IMR-90 (cell line): ENCODE measurements around the gene NEURL1. TPM values are rescaled to one million over a fixed set of nuclear protein-coding genes. Genes with fewer than 3 reads are reported as not detected.

Source experiments
- ATAC-seq: fragments of 200-7000 bp; cut with Tn5 transposase; 2 replicates; pipeline ENCODE4 v1.9.1; 2020; ENCODE audit warnings: low read depth, mild to moderate bottlenecking, moderate library complexity
- BruUV-seq: library from RNA; stranded (reverse); fragments of 400-500 nt; replicated peaks from 2 replicates; lab custom pipeline; 2021; lab: Mats Ljungman, UMichigan
- CTCF ChIA-PET: fragments of 300-600 bp; formaldehyde crosslinking; extraction: SDS; loops from one replicate; lab custom pipeline; 2021; ENCODE audit warnings: antibody characterized with exemption; lab: Yijun Ruan, JAX
- POLR2A ChIA-PET: fragments of 300-600 bp; sonication (Branson Sonifier 250); formaldehyde crosslinking; loops from one replicate; lab custom pipeline; 2022; ENCODE audit warnings: antibody characterized with exemption; ENCODE audit not compliant: unreplicated experiment; lab: Charles Lee
- DNase-seq: peaks from one replicate; pipeline ENCODE4 v3.0.0; 2013
- H2AFZ ChIP-seq: replicated peaks from 2 replicates; pipeline ENCODE3; 2013; ENCODE audit warnings: low read length, mild to moderate bottlenecking; ENCODE audit not compliant: poor library complexity
- H2AK5ac ChIP-seq: 2 replicates; pipeline ENCODE4 v1.6.1; 2013; ENCODE audit warnings: low read depth, low read length, inconsistent platforms
- H2AK9ac ChIP-seq: replicated peaks from 2 replicates; pipeline ENCODE3; 2013; ENCODE audit warnings: mild to moderate bottlenecking, low read depth, low read length, moderate library complexity; ENCODE audit not compliant: poor library complexity
- H2BK120ac ChIP-seq: 2 replicates; pipeline ENCODE4 v1.6.1; 2013; ENCODE audit warnings: low read depth, low read length, inconsistent platforms
- H2BK15ac ChIP-seq: 3 replicates; pipeline ENCODE4 v1.6.1; 2013; ENCODE audit warnings: low read depth, low read length, inconsistent platforms
- H2BK20ac ChIP-seq: 2 replicates; pipeline ENCODE4 v1.6.1; 2013; ENCODE audit warnings: low read depth, mild to moderate bottlenecking, inconsistent platforms, low read length, moderate library complexity
- H2BK5ac ChIP-seq: 2 replicates; pipeline ENCODE4 v1.6.1; 2013; ENCODE audit warnings: mild to moderate bottlenecking, low read depth, low read length, inconsistent platforms; ENCODE audit not compliant: poor library complexity, severe bottlenecking
- H3K14ac ChIP-seq: replicated peaks from 2 replicates; pipeline ENCODE4 v1.6.1; 2013; ENCODE audit warnings: low read depth, low read length, inconsistent platforms
- H3K18ac ChIP-seq: 2 replicates; pipeline ENCODE4 v1.6.1; 2013; ENCODE audit warnings: low read depth, low read length, control low read depth
- H3K23ac ChIP-seq: 2 replicates; pipeline ENCODE4 v1.6.1; 2013; ENCODE audit warnings: low read depth, low read length, inconsistent platforms
- H3K27ac ChIP-seq: 2 replicates; pipeline ENCODE4 v1.5.1; 2013; ENCODE audit warnings: mild to moderate bottlenecking, control low read depth, low read length; ENCODE audit not compliant: insufficient read depth
- H3K27me3 ChIP-seq: 2 replicates; pipeline ENCODE4 v1.6.1; 2013; ENCODE audit warnings: low read length; ENCODE audit not compliant: control insufficient read depth, insufficient read depth
- H3K36me3 ChIP-seq: 2 replicates; pipeline ENCODE4 v1.6.1; 2013; ENCODE audit warnings: low read length, mixed read lengths; ENCODE audit not compliant: control insufficient read depth, insufficient read depth
- H3K4ac ChIP-seq: 2 replicates; pipeline ENCODE4 v1.6.1; 2013; ENCODE audit warnings: low read depth, low read length, inconsistent platforms
- H3K4me1 ChIP-seq: 2 replicates; pipeline ENCODE4 v1.6.1; 2013; ENCODE audit warnings: low read length, mixed read lengths; ENCODE audit not compliant: control insufficient read depth, insufficient read depth
- H3K4me2 ChIP-seq: 2 replicates; pipeline ENCODE4 v1.6.1; 2013; ENCODE audit warnings: low read depth, mild to moderate bottlenecking, control low read depth, low read length, moderate library complexity
- H3K4me3 ChIP-seq: 2 replicates; pipeline ENCODE4 v1.5.1; 2013; ENCODE audit warnings: low read depth, mild to moderate bottlenecking, control low read depth, low read length, moderate library complexity; ENCODE audit not compliant: insufficient read depth
- H3K56ac ChIP-seq: 2 replicates; pipeline ENCODE4 v1.6.1; 2013; ENCODE audit warnings: low read length, inconsistent platforms; ENCODE audit not compliant: insufficient read depth; ENCODE audit errors: extremely low read depth
- H3K79me1 ChIP-seq, 2 experiments: 2 replicates each; pipeline ENCODE4 v1.6.1; 2013; ENCODE audit warnings: low read length in 2 of 2, inconsistent platforms in 1 of 2, low read depth in 1 of 2
- H3K9ac ChIP-seq: 2 replicates; pipeline ENCODE4 v1.6.1; 2013; ENCODE audit warnings: low read depth, low read length, control low read depth
- H3K9me1 ChIP-seq: 2 replicates; pipeline ENCODE4 v1.6.1; 2013; ENCODE audit warnings: low read length, inconsistent platforms; ENCODE audit not compliant: insufficient read depth
- H3K9me3 ChIP-seq: 2 replicates; pipeline ENCODE4 v1.6.1; 2013; ENCODE audit warnings: low read length; ENCODE audit not compliant: control insufficient read depth, insufficient read depth
- H4K20me1 ChIP-seq: 2 replicates; pipeline ENCODE4 v1.6.1; 2013; ENCODE audit warnings: low read length, inconsistent platforms; ENCODE audit not compliant: insufficient read depth
- H4K5ac ChIP-seq: 2 replicates; pipeline ENCODE4 v1.6.1; 2013; ENCODE audit warnings: mild to moderate bottlenecking, low read depth, low read length, control low read depth
- H4K8ac ChIP-seq, 2 experiments: 2 replicates each; pipeline ENCODE4 v1.6.1; 2013; ENCODE audit warnings: low read depth in 2 of 2, low read length in 2 of 2, control low read depth in 1 of 2, inconsistent platforms in 1 of 2
- H4K91ac ChIP-seq: 2 replicates; pipeline ENCODE4 v1.6.1; 2013; ENCODE audit warnings: low read depth, low read length, inconsistent platforms; ENCODE audit not compliant: insufficient read depth
- BHLHE40 ChIP-seq: fragments of 150-350 bp; IDR thresholded peaks from 2 replicates; pipeline ENCODE4 v1.6.1; 2016; ENCODE audit warnings: mild to moderate bottlenecking, low read depth, low read length
- CEBPB ChIP-seq: IDR thresholded peaks from 2 replicates; pipeline ENCODE4 v1.6.1; 2012; ENCODE audit warnings: low read depth, low read length, improper control_type of control experiment
- CHD1 ChIP-seq: IDR thresholded peaks from 2 replicates; pipeline ENCODE4 v1.6.1; 2012; ENCODE audit warnings: low read depth, low read length, improper control_type of control experiment
- FOS ChIP-seq: fragments of 150-350 bp; IDR thresholded peaks from 2 replicates; pipeline ENCODE4 v1.6.1; 2016; ENCODE audit warnings: low read depth, low read length
- MAFK ChIP-seq: IDR thresholded peaks from 2 replicates; pipeline ENCODE4 v1.6.1; 2012; ENCODE audit warnings: low read depth, low read length, improper control_type of control experiment
- MAZ ChIP-seq: IDR thresholded peaks from 2 replicates; pipeline ENCODE4 v1.6.1; 2012; ENCODE audit warnings: low read depth, mild to moderate bottlenecking, low read length, improper control_type of control experiment, moderate library complexity, borderline replicate concordance
- MXI1 ChIP-seq: IDR thresholded peaks from 2 replicates; pipeline ENCODE4 v1.6.1; 2012; ENCODE audit warnings: low read depth, mild to moderate bottlenecking, low read length, moderate library complexity, borderline replicate concordance
- NFE2L2 ChIP-seq: fragments of 150-350 bp; IDR thresholded peaks from 2 replicates; pipeline ENCODE4 v1.6.1; 2016; ENCODE audit warnings: low read depth, mild to moderate bottlenecking, low read length
- POLR2A ChIP-seq: IDR thresholded peaks from 2 replicates; pipeline ENCODE4 v1.6.1; 2012; ENCODE audit warnings: mild to moderate bottlenecking, low read depth, low read length
- RAD21 ChIP-seq: IDR thresholded peaks from 2 replicates; pipeline ENCODE4 v1.6.1; 2012; ENCODE audit warnings: low read length, improper control_type of control experiment
- RCOR1 ChIP-seq: IDR thresholded peaks from 2 replicates; pipeline ENCODE4 v1.6.1; 2012; ENCODE audit warnings: mild to moderate bottlenecking, low read length, improper control_type of control experiment; ENCODE audit not compliant: insufficient replicate concordance
- RFX5 ChIP-seq: IDR thresholded peaks from 2 replicates; pipeline ENCODE4 v1.8.0; 2012; ENCODE audit warnings: low read depth, mild to moderate bottlenecking, low read length, moderate library complexity
- SMC3 ChIP-seq: fragments of 150-350 bp; IDR thresholded peaks from 2 replicates; pipeline ENCODE4 v1.6.1; 2016; ENCODE audit warnings: low read depth, mild to moderate bottlenecking, antibody characterized with exemption, low read length, moderate library complexity
- WGBS, 2 experiments: methylation state at CpG; one replicate each; pipeline versions ENCODE4 v1.1.5 to v1.1.7; 2013; ENCODE audit warnings: missing lambda C conversion rate in 2 of 2; ENCODE audit not compliant: insufficient read length in 1 of 2; ENCODE audit errors: extremely low coverage in 2 of 2; 5-methylcytosine and 5-hydroxymethylcytosine counted together
- dilution Hi-C: fragments of 300-500 bp; cut with HindIII; formaldehyde crosslinking; loops from one replicate; pipeline ENCODE4 v1.14.3; 2018; ENCODE audit warnings: low sequenced_read_pairs; ENCODE audit not compliant: unreplicated experiment
- in situ Hi-C: fragments of 300-500 bp; cut with MboI; formaldehyde crosslinking; loops from 3 replicates; pipeline ENCODE4 v1.14.3; 2019; ENCODE audit warnings: low sequenced_read_pairs, inconsistent platforms, mixed read lengths
- intact Hi-C: fragments of 100-400 bp; cut with micrococcal nuclease; formaldehyde crosslinking; loops from 2 replicates; pipeline ENCODE4 v1.10.0; 2022
- polyA plus RNA-seq, 3 experiments: library from polyadenylated mRNA; depleted of rRNA; stranded (reverse); fragments of >200 nt; gene quantifications; 2 replicates each; pipeline ENCODE4 v1.2.3, GENCODE V29; 2012; ENCODE audit warnings: low replicate concordance in 1 of 3
- total RNA-seq: library from RNA; depleted of rRNA; stranded (reverse); fragments of >200 nt; gene quantifications from 2 replicates; pipeline ENCODE4 v1.2.3, GENCODE V29; 2012
- TF ChIP-seq, protein P1 (sequence below): fragments of 150-350 bp; IDR thresholded peaks from 2 replicates; pipeline ENCODE4 v1.6.1; 2016; ENCODE audit warnings: low read depth, mild to moderate bottlenecking, low read length, moderate library complexity, borderline replicate concordance
- TF ChIP-seq, protein P2 (sequence below): conservative IDR thresholded peaks from 2 replicates; pipeline ENCODE4 v1.5.1; 2012; ENCODE audit warnings: mild to moderate bottlenecking, low read depth, low read length, improper control_type of control experiment
- TF ChIP-seq, protein P3 (sequence below): fragments of 150-350 bp; IDR thresholded peaks from 2 replicates; pipeline ENCODE4 v1.6.1; 2017; ENCODE audit warnings: mild to moderate bottlenecking, antibody characterized with exemption, low read length, low read depth

Gene NEURL1
- total and polyA plus RNA-seq, 2 of the 4 experiments (the other 2 are of a cell fraction), result 0.36 to 0.82 TPM

DNA sequence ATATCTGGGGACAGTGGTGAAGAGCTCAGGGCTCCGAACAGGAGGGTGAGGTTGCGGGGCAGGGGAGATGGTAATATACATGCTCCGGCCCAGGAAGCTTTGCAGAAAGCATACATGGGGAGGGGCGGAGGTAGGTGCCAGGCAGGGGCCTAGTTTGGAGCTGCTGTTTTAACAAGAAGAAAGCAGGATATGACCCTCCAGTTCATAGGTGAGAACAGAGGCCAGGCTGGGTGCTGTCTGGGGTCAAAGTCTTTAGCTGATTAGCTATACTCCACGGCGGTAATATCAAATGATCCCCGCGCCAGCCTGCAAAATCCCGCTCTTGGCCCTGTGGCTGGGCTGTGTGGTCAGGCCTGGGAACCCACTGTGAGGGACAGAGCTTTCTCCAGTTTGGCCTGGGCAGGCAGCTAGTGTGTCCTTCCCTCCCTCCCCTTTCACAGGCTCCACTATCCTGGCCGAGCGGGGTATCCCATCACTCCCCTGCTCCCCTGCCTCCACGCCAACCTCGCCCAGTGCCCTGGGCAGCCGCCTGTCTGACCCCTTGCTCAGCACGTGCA is 95.6 kb downstream of the NEURL1 start:
- Histone ChIP-seq H3K9me3 (peaks cover 2% of the 10 kb centered on the region; the same call in 1 of the 2 replicates), H2BK20ac (no peak overlapping the region), H3K79me1 (no peaks in the 10 kb centered on the region), H3K9ac (no peak overlapping the region), H3K23ac (no peak overlapping the region), H3K36me3 (no peaks in the 10 kb centered on the region), H3K14ac (no peak overlapping the region), H4K20me1 (peaks cover 13% of the 10 kb centered on the region), H4K5ac (no peak overlapping the region), H3K4me3 (no peak overlapping the region), H3K27me3 (peaks cover 14% of the 10 kb centered on the region), H4K91ac (no peak overlapping the region), H3K27ac (no peak overlapping the region), H2BK120ac (no peak overlapping the region), H3K18ac (no peak overlapping the region), H3K4me1 (no peaks in the 10 kb centered on the region), H3K56ac (no peak overlapping the region), H2BK15ac (no peak overlapping the region), H3K9me1 (no peaks in the 10 kb centered on the region), H2AFZ (no peak overlapping the region), H4K8ac (no peak overlapping the region), H2AK5ac (no peak overlapping the region), H2BK5ac (no peak overlapping the region), H3K4me2 (no peak overlapping the region), H3K4ac (no peak overlapping the region), H2AK9ac (no peak overlapping the region)
- dilution Hi-C loops (no loop called here), intact Hi-C loops (no loop called here), in situ Hi-C loops (no loop called here)
- CTCF ChIA-PET, result interaction anchor here (0.9 to 2.2 kb wide), 2 partner anchors 16 to 97 kb away, joined by 3 to 10 read pairs; no protein-coding TSS in a partner anchor
- WGBS, 2 experiments, result 80% methylated on average over 8 of the region's 15 CpGs; no CpG with 5 or more reads in 1 of the 2 experiments
- TF ChIP-seq RCOR1 (no peak), NFE2L2 (no peak), CEBPB (no peak), RAD21 (no peak), MAFK (no peak), RFX5 (no peak), MAZ (no peak), BHLHE40 (no peak), POLR2A (no peak), CHD1 (no peak), SMC3 (no peak), MXI1 (no peak), FOS (no peak)
- TF ChIP-seq, protein P1, sequence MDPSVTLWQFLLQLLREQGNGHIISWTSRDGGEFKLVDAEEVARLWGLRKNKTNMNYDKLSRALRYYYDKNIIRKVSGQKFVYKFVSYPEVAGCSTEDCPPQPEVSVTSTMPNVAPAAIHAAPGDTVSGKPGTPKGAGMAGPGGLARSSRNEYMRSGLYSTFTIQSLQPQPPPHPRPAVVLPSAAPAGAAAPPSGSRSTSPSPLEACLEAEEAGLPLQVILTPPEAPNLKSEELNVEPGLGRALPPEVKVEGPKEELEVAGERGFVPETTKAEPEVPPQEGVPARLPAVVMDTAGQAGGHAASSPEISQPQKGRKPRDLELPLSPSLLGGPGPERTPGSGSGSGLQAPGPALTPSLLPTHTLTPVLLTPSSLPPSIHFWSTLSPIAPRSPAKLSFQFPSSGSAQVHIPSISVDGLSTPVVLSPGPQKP, result no peak
- TF ChIP-seq, protein P2, sequence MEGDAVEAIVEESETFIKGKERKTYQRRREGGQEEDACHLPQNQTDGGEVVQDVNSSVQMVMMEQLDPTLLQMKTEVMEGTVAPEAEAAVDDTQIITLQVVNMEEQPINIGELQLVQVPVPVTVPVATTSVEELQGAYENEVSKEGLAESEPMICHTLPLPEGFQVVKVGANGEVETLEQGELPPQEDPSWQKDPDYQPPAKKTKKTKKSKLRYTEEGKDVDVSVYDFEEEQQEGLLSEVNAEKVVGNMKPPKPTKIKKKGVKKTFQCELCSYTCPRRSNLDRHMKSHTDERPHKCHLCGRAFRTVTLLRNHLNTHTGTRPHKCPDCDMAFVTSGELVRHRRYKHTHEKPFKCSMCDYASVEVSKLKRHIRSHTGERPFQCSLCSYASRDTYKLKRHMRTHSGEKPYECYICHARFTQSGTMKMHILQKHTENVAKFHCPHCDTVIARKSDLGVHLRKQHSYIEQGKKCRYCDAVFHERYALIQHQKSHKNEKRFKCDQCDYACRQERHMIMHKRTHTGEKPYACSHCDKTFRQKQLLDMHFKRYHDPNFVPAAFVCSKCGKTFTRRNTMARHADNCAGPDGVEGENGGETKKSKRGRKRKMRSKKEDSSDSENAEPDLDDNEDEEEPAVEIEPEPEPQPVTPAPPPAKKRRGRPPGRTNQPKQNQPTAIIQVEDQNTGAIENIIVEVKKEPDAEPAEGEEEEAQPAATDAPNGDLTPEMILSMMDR, result no peak
- TF ChIP-seq, protein P3, sequence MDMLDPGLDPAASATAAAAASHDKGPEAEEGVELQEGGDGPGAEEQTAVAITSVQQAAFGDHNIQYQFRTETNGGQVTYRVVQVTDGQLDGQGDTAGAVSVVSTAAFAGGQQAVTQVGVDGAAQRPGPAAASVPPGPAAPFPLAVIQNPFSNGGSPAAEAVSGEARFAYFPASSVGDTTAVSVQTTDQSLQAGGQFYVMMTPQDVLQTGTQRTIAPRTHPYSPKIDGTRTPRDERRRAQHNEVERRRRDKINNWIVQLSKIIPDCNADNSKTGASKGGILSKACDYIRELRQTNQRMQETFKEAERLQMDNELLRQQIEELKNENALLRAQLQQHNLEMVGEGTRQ, result no peak
- POLR2A ChIA-PET, result interaction anchor here (0.6 kb wide), 1 partner anchor 98 kb away, joined by 5 read pairs; no protein-coding TSS in a partner anchor
- no TSS peak for BruUV-seq
- ATAC-seq (no peak), DNase-seq (no peak)
